NCI-H1092 (cell line): ENCODE data around the gene CDK7.
"Not testable (repeated sequence)": the region's sequence is repeated elsewhere in the genome, so short reads cannot be mapped to it uniquely, and the experiment has no call there.

Experiments
- DNase-seq: peaks from one replicate; lab custom pipeline; 2025; lab: John Stamatoyannopoulos, UW

CDK7 gene

DNA sequence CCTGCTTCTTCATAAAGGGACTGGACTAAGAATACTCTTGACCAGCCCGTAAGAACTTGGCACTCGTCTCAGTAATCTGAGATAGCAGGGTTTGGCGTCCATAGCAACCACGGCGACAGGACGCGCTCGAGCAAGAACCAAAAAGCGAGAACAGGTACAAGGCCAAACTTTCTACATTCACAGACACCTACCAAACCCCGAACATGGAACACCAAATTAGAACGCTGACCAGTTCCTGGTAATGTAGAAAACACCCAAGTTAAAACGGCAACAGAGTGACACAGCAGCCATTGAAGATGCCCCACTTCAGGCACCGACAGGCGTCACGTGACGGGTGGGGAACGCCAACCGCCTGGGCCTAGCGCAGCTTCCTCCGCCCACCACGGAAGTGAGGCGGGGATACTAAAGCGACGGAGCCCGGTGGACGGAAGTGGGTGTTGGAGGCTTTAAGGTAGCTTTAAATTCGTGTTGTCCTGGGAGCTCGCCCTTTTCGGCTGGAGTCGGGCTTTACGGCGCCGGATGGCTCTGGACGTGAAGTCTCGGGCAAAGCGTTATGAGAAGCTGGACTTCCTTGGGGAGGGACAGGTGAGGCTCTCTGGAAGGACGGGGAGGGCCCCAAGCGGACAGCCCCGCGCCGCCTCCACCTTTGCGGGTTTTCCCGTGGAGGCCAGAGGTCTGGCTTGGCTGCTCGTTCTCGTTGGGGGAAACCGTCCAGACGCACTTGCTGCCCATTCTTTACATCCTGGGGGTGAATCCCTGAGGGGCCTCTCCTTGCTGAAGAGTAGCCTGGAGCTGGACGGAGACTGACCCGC is at the start of gene CDK7:
Gene CDK7, plus strand, starts transcription at position 430 of the 812 bp plus-strand sequence. Its CDS starts 90 bp downstream, at position 520.
- DNase-seq, result peak; percentile 73

DNA sequence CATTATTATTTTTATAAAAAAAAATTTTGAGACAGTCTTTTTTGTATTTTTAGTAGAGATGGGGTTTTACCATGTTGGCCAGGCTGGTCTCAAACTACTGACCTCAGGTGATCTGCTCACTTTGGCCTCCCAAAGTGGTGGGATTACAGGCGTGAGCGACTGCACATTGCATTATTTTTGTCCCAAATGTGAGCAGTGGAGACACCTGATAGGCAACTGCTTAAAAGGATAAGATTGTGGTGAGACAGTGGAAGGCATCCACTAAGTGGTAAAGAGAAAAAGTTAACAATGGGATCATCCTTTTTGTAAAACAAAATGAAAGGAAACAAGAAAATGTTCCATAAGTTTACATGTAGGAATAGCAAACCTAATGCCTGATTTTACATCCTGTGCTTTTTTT is 47.3 kb upstream of the CDK7 start:
- DNase-seq, result no peak

DNA sequence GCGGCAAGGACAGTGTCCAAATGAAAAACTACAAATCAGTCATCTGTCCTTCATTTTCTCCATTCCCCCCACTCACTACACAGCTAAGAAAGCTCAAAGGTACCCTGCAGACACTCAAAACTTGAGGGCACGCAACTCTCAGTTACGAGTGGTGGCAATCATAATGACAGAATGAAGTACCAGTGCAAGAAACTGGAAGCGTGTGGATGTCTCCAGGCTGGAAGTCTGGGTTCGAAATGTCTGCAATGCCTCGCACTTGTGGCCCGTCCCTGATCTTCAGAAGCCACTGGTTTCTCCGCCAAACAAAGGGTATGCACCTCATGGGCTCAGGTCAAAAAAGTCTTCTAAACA is 45.9 kb upstream of the CDK7 start:
- no peak for DNase-seq

DNA sequence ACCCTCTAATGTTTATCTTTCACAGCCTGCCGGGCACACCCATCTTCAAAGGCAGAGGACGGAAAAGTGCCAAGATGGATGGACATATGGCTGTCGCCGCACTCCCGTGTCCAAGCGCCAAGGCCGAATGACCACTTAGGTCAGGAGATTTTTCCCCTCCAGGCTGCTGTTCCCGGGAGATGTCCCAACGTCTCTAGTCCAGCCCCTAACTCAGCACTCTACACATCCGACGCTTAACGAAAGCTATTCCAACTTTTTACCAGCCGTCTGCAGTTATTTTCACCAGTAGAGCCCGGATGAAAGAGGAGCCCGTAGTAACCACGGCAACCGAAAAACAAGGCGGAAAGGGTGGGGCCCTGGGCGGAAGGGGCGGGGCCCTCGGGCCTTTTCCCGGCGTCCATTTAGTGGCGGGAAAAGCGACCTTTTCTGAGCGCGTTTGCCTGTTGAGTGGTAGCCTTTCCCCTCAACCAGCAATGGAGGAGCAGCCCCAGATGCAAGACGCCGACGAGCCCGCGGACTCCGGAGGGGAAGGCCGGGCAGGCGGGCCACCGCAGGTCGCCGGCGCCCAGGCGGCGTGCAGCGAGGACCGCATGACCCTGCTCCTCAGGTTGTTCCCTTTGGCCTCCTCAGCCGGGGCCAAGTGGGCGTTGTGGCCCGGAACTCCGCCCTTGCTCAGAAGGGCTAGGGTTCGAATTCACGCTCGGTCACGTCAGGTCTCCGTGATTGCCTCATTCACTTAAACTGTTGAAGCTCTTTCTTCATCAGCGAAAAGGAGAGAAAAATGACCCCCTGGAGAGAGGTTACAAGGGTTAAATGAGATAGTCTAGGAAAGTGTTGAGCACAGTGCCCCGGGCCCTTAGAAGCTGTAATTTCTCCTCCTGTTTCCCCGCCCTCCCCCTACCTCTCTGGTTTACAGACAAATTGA is 45.3 kb upstream of the CDK7 start, which contains the start of gene CENPH:
Gene CENPH, plus strand, starts transcription at position 422 of the 925 bp plus-strand sequence. Its CDS starts 52 bp downstream, at position 474.
- DNase-seq, result peak; percentile 67

DNA sequence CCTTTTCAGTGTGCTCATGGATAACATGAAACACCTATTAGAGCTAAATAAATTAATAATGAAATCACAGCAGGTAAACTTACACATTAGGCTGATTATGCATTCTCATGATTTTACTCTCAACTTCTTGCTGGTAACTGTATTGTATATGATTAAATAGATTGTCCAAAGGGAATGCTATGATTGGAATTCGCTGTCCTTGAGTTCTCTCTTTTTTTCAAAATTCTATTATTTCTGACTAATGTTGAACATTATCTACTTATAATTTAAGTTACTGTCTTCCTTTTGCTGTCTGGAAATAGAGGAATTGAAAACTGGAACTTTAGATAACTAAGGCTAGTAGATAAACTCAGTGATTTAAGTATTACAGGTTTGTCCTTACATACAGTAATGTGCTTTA is 32.2 kb upstream of the CDK7 start:
- DNase-seq, result no peak

DNA sequence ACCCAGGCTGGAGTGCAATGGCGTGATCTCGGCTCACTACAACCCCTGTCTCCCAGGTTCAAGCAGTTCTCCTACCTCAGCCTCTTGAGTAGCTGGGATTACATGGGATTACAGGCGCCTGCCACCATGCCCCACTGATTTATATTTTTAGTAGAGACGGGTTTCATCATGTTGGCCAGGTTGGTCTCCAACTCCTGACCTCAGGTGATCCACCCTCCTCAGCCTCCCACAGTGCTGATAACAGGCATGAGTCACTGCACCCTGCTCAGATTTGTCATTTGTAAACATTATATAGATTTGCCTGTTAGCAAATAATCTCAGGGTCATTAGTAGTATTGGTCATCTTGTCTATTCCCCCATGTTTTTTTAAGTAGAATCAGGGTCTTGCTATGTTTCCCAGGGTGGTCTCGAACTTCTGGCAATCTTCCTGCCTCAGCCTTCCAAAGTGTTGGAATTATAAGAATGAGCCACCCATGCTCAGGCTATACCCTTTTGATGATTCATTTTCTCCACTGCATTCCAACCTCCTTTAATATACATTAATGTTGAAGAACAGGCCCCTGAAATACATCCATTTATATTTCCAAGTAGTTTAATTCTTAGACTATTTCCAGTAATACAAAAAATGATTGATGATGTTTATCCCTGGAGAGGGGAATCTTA is 28.0 kb upstream of the CDK7 start:
- DNase-seq, result no peak

DNA sequence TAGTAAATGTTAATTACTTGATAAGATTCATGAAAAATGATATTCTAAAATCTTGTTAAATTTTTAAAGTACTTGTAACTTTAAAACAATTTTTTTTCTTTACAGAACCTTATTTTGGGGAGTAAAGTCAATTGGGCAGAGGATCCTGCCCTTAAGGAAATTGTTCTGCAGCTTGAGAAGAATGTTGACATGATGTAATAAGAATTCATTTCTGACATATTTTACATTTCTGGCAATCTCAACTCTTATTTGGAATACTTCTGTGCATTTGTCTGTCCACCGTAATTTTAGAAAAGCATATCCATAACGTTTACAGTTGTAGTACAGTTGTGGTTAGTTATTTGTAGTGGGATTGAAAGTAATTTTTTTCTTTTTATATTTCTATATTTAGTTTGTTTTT is 25.1 kb upstream of the CDK7 start:
- no peak for DNase-seq

DNA sequence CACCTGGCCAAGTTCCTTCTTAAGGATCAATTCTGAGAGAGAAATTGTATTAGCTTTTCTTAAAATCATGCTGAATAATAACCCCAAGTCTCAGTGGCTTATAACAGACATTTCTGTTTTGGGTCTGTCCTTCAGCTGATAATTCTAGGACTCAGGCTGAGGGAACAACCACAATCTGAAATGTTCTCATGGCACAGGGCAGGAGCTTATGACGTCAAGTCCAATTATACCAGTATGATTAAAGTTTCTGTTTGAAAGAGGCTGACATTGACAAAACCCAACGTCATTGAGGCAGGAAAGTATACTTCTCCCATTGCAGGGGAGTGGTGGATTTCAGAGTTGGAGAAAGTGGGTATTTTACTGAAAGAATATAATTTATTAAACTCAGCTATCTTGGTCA is 23.5 kb upstream of the CDK7 start:
- DNase-seq, result no peak

DNA sequence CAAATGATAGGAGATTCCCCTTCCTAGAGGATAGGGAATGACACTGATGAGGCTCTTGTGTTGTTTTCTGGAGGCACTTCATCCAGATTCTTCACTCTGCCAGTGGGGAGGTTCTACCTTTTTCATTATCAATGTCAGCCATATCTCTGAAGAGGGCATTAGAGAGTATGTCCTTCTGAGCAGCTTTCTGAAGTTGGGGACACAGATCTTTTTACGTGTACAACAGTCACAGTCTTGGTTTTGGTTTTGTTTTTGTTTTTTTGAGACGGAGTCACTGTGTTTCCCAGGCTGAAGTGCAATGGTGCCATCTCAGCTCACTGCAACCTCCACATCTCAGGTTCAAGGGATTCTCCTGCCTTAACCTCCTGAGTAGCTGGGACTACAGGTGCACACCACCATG is 22.7 kb upstream of the CDK7 start:
- DNase-seq, result no peak

DNA sequence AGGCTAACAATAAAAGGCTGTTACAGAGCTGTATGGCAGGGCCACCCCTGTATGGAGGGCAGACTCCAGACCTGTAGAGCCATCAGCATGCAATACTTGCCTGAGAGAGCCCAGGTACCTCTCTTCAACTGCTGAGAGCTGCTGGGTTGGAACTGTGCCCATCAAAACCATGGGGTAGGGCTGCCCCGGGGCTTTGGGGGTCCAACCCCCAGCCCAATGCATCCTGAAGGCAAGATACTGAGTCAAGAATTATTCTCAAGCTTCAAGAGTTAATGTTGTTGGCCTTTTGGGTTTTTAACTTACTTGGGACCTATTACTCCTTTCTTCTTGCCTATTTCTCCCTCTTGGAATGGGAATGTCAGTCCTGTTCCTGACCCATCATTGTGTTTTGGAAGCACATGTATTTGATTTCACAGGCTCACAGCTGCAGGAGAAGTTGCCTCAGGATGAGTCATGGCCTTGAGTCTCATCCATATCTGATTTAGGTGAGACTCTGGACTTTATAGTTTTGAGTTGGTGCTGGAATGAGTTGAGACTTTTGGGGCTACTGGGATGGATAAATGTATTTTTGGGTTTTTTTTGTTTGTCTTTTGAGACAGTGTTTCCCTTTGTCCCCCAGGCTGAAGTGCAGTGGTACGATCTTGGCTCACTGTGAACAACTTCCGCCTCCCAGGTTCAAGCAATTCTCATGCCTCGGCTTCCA is 21.0 kb upstream of the CDK7 start:
- no peak for DNase-seq

DNA sequence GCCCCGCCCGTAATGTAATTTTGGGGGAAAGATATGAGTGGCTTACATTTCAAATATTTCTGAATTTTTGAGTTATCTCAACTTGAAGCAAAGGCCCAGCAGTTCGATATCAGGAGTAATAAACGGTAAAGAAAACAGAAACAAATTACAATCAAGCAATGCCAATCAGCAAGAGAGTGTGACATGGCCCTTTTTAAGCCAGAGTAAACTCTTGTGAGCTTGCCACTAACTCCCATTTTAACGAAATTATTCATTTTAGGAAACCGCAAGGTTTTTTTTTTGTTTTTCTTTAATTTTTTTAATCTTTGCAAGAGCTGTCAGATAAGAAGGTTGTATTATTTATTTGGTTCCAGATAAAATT is 17.6 kb upstream of the CDK7 start:
- no peak for DNase-seq

DNA sequence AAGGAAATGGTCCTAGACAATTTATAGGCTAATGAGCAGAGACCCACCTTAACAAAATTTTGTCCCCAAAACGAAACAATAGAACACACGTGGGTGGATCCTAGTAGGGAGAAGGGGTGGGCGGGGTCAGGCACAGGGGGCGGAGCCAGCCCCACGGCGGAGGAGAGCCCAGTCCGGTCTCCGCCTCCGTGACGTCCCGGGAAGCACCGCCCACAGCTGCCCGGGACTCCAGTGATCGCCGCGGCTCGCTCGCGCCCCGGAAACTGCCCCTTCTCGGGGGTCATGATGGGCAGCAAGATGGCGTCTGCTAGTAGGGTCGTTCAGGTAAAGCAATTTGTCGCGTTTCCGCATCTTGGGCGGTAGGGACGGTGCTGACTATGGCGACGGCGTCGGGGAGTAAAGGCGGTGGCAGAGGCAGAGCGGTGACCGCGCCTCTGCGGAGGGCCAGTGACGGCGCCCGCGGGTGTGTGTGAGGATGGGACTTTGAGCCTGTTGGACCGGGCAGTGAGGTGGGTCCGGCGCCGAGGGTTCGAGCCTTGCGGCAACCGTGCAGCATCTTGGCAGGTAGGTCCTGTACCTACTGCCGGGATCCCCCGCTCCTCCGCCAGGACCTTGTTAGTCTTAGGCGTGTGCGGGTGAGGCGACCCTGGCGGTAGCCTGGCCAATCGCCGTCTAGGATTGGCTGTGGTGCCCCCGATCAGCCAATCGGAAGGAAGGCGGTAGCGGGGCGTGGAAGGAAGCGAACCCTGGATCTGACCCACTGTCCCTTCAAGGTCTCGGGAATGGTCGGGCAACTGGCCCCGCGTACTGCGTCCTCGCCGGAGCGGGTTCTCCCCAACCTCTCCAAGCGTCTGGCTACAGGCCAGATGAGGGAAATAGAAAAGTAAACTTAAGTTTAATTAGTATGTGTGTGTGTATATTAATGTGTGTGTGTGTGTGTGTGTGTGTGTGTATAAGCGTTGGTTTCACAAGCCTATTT is 16.8 kb upstream of the CDK7 start:
- peak; percentile 85 for DNase-seq

DNA sequence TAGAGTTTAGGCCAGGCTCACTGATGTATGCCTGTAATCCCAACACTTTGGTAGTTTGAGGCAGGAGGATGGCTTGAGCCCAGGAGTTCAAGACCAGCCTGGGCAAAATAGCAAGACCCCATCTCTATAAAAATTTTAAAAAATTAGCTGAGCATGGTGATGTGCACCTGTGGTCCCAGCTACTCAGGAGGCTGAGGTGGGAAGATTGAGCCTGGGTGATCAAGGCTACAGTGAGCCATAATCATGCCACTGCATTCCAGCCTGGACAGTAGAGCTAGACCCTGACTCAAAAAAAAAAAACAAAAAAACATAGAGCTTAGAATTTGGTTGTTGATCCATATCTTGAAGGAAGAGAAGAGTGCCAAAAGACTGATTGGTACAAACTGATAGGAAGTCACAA is 14.7 kb upstream of the CDK7 start:
- DNase-seq, result no peak

DNA sequence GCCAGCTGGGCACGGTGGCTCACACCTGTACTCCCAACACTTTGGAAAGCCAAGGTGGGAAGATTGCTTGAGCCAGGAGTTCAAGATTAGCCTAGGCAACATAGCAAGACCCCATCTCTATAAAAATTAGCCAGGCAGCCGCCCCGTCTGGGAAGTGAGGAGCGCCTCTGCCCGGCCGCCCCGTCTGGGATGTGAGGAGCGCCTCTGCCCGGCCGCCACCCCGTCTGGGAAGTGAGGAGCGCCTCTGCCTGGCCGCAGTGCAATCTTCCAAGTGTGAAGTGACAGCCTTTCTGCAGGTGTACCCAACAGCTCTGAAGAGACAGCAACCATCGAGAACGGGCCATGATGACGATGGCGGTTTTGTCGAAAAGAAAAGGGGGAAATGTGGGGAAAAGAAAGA is 14.3 kb upstream of the CDK7 start:
- not testable (repeated sequence) for DNase-seq

DNA sequence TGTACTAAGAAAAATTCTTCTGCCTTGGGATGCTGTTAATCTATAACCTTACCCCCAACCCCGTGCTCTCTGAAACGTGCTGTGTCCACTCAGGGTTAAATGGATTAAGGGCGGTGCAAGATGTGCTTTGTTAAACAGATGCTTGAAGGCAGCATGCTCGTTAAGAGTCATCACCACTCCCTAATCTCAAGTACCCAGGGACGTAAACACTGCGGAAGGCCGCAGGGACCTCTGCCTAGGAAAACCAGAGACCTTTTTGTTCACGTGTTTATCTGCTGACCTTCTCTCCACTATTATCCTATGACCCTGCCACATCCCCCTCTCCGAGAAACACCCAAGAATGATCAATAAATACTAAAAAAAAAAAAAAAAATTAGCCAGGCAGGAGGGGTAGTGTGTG is 13.9 kb upstream of the CDK7 start:
- DNase-seq, result not testable (repeated sequence)

DNA sequence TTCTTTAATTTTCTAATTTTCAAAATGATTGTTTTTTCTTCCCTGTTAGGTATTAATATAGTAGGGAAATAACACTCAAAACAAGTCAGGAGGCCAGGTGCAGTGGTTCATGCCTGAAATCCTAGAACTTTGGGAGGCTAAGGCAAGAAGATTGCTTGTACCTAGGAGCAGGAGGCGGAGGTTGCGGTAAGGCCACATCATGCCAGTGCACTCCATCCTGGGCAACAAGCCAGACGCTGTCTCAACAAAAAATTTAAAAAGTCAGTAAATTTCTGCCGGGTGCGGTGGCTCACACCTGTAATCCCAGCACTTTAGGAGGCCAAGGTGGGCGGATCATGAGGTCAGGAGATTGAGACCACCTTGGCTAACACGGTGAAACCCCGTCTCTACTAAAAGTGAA is 10.2 kb upstream of the CDK7 start:
- no peak for DNase-seq

DNA sequence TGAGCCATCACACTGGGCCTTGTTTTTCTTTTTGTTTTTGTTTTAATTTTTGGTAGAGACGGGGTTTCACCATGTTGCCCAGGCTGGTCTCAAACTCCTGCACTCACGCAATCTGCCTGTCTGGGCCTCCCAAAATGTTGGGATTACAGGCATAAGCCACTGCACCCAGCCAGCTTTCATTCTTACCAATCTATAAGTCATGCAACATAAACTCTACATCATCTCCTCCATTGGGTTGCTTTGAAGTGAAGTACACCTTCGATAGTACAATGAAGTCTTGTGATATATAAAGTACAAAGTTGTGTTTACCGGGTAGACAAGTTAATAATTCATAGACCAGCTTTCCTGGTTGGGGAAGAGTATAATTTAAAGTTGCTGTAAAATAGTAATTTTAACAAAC is 8.8 kb upstream of the CDK7 start:
- DNase-seq, result no peak

DNA sequence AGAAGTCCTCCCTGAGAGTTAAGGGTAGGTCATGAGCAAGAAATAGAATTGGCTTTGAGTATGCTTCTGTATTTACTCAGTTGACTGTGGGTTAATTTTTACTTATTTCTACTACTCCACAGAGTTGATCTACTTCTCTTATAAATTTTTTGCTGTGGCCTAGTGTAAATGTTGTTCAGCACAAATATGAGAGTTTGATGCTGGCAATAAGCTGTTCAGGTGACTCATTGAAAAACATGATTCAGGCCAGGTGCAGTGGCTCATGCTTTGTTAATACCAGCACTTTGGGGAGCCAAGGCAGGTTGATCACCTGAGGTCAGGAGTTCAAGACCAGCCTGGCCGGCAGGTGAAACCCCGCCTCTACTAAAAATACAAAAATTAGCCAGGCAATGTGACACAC is 4.5 kb upstream of the CDK7 start:
- DNase-seq, result no peak

DNA sequence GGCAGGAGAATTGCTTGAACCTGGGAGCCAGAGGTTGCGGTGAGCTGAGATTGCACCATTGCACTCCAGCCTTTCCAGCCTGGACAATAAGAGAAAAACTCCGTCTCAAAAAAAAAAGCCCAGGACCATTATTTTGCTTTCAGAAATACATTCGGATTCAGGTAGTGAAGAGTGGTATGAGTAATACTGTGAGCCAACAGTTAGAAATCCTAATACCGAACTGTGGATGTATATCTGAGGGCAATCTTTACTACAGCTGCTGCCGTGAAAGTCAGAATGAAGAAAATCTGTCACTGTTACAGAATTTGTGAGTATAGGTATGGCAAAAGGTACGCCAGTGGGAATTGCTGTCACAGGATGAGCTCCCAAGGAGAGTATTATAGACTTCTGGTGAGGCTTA is 3.4 kb upstream of the CDK7 start:
- no peak for DNase-seq

DNA sequence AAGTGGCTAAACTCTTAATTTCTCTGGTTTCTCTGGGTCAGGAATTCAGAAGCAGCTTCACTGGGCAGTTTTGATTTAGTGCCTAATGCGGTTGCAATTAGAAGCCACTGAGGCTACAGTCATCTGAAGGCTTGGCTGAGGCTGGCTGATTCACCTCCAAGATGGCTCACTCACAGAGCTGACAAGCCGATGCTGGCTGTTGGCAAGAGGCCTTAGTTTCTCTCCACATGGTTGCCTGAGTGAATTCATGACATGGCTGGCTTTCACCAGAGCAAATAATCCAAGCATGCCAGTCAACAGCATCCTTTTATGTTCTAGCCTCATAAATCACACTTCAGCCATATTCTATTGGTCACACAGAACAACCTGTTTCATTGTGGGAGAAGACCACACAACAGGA is 2.8 kb upstream of the CDK7 start:
- DNase-seq, result no peak

DNA sequence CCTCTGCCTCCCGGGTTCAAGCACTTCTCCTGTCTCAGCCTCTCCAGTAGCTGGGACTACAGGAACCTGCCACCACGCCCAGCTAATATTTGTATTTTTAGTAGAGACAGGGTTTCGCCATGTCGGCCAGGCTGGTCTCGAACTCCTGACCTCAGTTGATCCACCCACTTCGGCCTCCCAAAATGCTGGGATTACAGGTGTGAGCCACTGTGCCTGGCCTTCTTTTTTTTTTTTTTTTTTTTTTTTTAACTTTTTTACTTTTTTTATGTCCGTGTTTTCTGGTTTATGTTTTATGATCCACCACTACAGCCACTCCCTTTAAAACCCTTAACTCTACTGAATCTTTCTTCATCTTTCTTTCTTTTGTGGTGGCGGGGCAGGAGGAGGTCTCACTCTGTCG is 2.0 kb downstream of the CDK7 start:
- not testable (repeated sequence) for DNase-seq
